Lower leg skin (tissue), 4 donors: ENCODE measurements around the gene HKDC1. TPM values are rescaled to one million over a fixed set of nuclear protein-coding genes. Genes with fewer than 3 reads are reported as not detected.

ENCODE experiments used
- DNase-seq, 2 donors: peaks; one replicate each; pipeline ENCODE4 v3.0.0-alpha.2; 2019; ENCODE audit warnings: low spot score in 2 of 2
- H3K4me3 ChIP-seq: fragments of 200-600 bp; sonication (generic); 2 replicates; pipeline ENCODE4 v1.5.1; 2017; ENCODE audit warnings: mild to moderate bottlenecking, low read depth; ENCODE audit not compliant: poor library complexity, severe bottlenecking
- CTCF ChIP-seq, 3 donors: fragments of 450-650 bp; IDR thresholded peaks; one replicate each; pipeline ENCODE4 v1.5.1; 2016; ENCODE audit warnings: antibody characterized with exemption in 3 of 3, mild to moderate bottlenecking in 3 of 3, moderate library complexity in 2 of 3
- POLR2A ChIP-seq, 2 donors: fragments of 450-650 bp; IDR thresholded peaks; one replicate each; pipeline ENCODE4 v1.6.1; 2016 to 2017; ENCODE audit warnings: antibody characterized with exemption in 2 of 2, mild to moderate bottlenecking in 1 of 2, moderate library complexity in 1 of 2
- WGBS, 2 donors: methylation state at CpG; one replicate each; pipeline ENCODE4 v1.1.5; 2018; 5-methylcytosine and 5-hydroxymethylcytosine counted together
- intact Hi-C: fragments of 100-400 bp; cut with DNase I; formaldehyde crosslinking; loops from one replicate; pipeline ENCODE4 v1.15.0; 2023; ENCODE audit warnings: low total_unique reads
- total RNA-seq, 4 donors: library from RNA; depleted of rRNA; stranded (reverse); fragments of >200 nt; gene quantifications; one replicate each; pipeline ENCODE4 v1.1.0, GENCODE V29; 2016

Gene HKDC1
- total RNA-seq, 4 donors from 2014 or later, result 0.04 to 1.4 (median 0.12) TPM; not detected in 1

DNA sequence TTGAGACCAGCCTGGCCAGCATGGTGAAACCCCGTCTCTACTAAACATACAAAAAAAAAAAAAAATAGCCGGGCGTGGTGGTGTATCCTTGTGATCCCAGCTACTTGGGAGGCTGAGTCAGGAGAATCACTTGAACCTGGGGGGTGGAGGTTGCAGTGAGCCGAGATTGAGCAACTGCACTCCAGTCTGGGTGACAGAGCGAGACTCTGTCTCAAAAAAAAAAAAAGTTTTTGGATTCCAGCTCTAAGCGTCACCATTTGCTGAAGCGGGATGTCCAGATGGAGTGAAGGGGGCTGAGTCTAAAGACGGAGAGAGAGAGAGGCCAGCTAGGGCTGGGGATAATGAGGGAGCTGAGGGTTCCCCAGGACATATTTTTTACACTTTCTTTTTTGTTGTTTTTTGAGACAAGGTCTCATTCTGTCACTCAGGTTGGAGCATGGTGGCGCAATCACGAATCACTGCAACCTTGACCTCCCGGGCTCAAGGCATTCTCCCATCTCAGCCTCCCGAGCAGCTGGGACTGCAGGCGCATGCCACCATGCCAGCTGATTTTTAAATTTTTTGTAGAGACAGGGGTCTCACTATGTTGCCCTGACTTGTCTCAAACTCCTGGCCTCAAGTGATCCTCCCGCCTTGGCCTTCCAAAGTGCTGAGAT is 48.8 kb downstream of the HKDC1 start:
- no peak overlapping the region for H3K4me3 ChIP-seq
- peak in 1 of 2 donors; percentile 58 for DNase-seq
- TF ChIP-seq CTCF (IDR thresholded peaks at IDR 0.05), result no peak
- TF ChIP-seq POLR2A (IDR thresholded peaks at IDR 0.05), result no peak
- intact Hi-C loops, result no loop called here
- 89 to 90% methylated on average over 14 of the region's 14 CpGs for WGBS, 2 donors

DNA sequence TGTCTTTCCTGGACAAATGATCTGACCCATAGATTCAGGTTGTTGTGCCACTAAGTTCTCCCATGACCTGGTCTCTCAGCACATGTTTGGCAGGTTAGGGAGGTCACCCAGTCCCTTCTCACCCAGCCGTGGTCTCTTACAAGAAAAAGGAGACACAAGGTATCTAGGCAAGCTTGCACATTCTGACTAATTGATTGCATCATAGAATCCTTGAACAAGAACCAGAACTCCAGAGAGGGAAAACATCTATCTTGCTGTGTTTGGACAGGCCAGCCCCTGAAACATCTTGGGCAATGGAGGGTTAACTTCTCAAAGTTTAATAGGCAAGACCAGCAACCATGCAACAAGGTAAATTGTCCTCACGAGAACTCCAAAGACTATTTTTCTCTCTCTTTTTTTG is 49.6 kb downstream of the HKDC1 start:
- intact Hi-C loops, result no loop called here
- TF ChIP-seq CTCF (IDR thresholded peaks at IDR 0.05), result no peak
- no peak for TF ChIP-seq POLR2A (IDR thresholded peaks at IDR 0.05)
- WGBS, 2 donors, result 72 to 81% methylated on average over 2 of the region's 2 CpGs
- H3K4me3 ChIP-seq, result no peak overlapping the region
- peak in 1 of 2 donors; percentile 21 for DNase-seq

DNA sequence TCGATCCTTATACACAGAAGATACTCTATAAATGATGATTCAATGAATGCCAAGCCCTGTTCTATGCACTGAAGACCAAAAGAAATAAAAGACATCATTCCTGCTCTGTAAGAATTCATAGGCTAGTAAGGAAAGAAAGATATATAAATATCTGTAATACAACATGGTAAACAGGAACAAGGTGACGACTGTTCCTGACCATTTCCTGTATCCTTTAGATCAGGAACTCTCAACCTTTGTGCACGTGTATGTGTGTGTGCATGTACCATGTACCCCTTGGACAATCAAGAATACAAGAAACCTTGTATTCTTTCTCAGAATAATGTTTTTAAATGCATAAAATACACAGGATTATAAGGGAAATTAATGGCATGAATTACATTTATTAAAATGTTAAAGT is 50.9 kb downstream of the HKDC1 start:
- intact Hi-C loops, result no loop called here
- TF ChIP-seq POLR2A (IDR thresholded peaks at IDR 0.05), result no peak
- 74 to 79% methylated on average over 3 of the region's 3 CpGs for WGBS, 2 donors
- H3K4me3 ChIP-seq, result no peak overlapping the region
- DNase-seq, result no peak

GRCh38 chr10:69272624-69273023 is 52.5 kb downstream of the HKDC1 start:
- DNase-seq, result no peak
- intact Hi-C loops, result no loop called here
- H3K4me3 ChIP-seq, result no peak overlapping the region
- TF ChIP-seq POLR2A (IDR thresholded peaks at IDR 0.05), result no peak
- 79 to 82% methylated on average over 1 of the region's 1 CpG for WGBS, 2 donors

- intact Hi-C loops, result no loop called here
- TF ChIP-seq POLR2A (IDR thresholded peaks at IDR 0.05), result no peak
- TF ChIP-seq CTCF (IDR thresholded peaks at IDR 0.05), result no peak
Observed at GRCh38 chr10:69275444-69275843, 55.3 kb downstream of the HKDC1 start.

GRCh38 chr10:69276503-69276902 is 56.4 kb downstream of the HKDC1 start:
- 83 to 88% methylated on average over 6 of the region's 6 CpGs for WGBS, 2 donors
- TF ChIP-seq POLR2A (IDR thresholded peaks at IDR 0.05) (no peak), CTCF (IDR thresholded peaks at IDR 0.05) (no peak)
- intact Hi-C loops, result no loop called here
- no peak overlapping the region for H3K4me3 ChIP-seq
- no peak for DNase-seq

More at GRCh38 chr10:69275444-69275843, 55.3 kb downstream of the HKDC1 start:
- WGBS, 2 donors, result 85 to 98% methylated on average over 1 of the region's 1 CpG
- no peak for DNase-seq
- H3K4me3 ChIP-seq, result no peak overlapping the region

DNA sequence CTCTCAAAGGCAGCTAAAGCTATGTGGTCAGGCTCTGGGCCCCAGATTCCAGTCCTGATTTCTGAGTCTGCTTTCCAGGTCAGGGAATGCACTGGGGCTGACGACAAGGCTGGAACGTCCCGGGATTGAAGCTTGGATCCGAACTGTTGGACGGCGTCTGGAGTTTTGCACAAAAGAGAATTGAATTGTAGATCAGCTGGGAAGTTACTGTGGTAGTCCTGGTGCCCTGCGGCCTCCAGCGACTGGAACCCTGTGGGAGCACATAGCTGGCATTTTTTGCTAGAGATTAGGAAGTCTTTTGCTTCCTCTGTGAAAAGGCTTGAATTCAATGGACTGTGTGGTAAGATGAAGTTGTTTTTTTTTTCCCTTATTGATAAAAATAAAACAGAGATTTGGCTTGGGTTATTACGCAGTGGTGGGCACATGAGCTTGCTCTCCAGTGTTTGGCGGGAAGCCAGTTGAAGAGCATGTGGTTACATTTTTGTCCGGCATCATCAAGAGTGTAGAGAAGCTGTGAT is 58.4 kb downstream of the HKDC1 start, which contains the start of gene HK1:
TSS of gene HK1 (plus strand) at position 51 of the 518 bp plus-strand sequence.
- TF ChIP-seq CTCF (IDR thresholded peaks at IDR 0.05) (no peak), POLR2A (IDR thresholded peaks at IDR 0.05) (no peak)
- intact Hi-C loops, result no loop called here
- WGBS, 2 donors, result 64 to 65% methylated on average over 11 of the region's 11 CpGs
- peak in 1 of 2 donors; percentile 59 for DNase-seq
- H3K4me3 ChIP-seq, result no peak within 1 kb of the TSS
